Parathyroid adenoma (tissue), 2 donors: ENCODE results near the gene IGLON5.

Experiments used
- H2AFZ ChIP-seq: fragments of 300-600 bp; sonication (generic); one replicate; pipeline ENCODE4 v1.7.0; 2017; ENCODE audit warnings: antibody characterized with exemption, mild to moderate bottlenecking
- H3K27ac ChIP-seq: fragments of 300-600 bp; sonication (generic); one replicate; pipeline ENCODE4 v1.7.0; 2017
- H3K27me3 ChIP-seq: fragments of 300-600 bp; sonication (generic); one replicate; pipeline ENCODE4 v1.7.0; 2017; ENCODE audit warnings: low read length; ENCODE audit not compliant: control insufficient read depth, insufficient read depth
- H3K36me3 ChIP-seq: fragments of 300-600 bp; sonication (generic); one replicate; pipeline ENCODE4 v1.7.0; 2017; ENCODE audit warnings: low read length; ENCODE audit not compliant: control insufficient read depth, insufficient read depth
- H3K4me1 ChIP-seq: fragments of 300-600 bp; sonication (generic); one replicate; pipeline ENCODE4 v1.7.0; 2017; ENCODE audit warnings: control low read depth
- H3K4me2 ChIP-seq: fragments of 300-600 bp; sonication (generic); one replicate; pipeline ENCODE4 v1.7.0; 2017; ENCODE audit warnings: low read length
- H3K4me3 ChIP-seq: fragments of 300-600 bp; sonication (generic); one replicate; pipeline ENCODE4 v1.7.0; 2017; ENCODE audit warnings: low read depth, low read length
- H3K79me2 ChIP-seq: fragments of 300-600 bp; sonication (generic); one replicate; pipeline ENCODE4 v1.7.0; 2017; ENCODE audit warnings: control low read depth
- H3K9ac ChIP-seq: fragments of 300-600 bp; sonication (generic); one replicate; pipeline ENCODE4 v1.7.0; 2017; ENCODE audit warnings: mild to moderate bottlenecking
- H3K9me3 ChIP-seq: fragments of 300-600 bp; sonication (generic); one replicate; pipeline ENCODE4 v1.7.0; 2017; ENCODE audit warnings: low read length; ENCODE audit not compliant: control insufficient read depth
- TF ChIP-seq, protein P1 (sequence below): fragments of 300-600 bp; sonication (generic); IDR thresholded peaks from one replicate; pipeline ENCODE4 v1.7.0; 2017; ENCODE audit warnings: antibody characterized with exemption, mild to moderate bottlenecking
- donor health status: primary hyperparathyroidism.

Gene IGLON5

GRCh38 chr19:51364200-51365106 is 53.0 kb downstream of the IGLON5 start:
- H3K9ac ChIP-seq = no peak overlapping the region
- no peaks in the 10 kb centered on the region for H3K36me3 ChIP-seq
- H3K27ac ChIP-seq = no peak overlapping the region
- no peak overlapping the region for H2AFZ ChIP-seq
- peaks cover 10% of the 10 kb centered on the region for H3K4me1 ChIP-seq
- H3K4me2 ChIP-seq = no peak overlapping the region
- H3K27me3 ChIP-seq = no peaks in the 10 kb centered on the region
- TF ChIP-seq, protein P1, sequence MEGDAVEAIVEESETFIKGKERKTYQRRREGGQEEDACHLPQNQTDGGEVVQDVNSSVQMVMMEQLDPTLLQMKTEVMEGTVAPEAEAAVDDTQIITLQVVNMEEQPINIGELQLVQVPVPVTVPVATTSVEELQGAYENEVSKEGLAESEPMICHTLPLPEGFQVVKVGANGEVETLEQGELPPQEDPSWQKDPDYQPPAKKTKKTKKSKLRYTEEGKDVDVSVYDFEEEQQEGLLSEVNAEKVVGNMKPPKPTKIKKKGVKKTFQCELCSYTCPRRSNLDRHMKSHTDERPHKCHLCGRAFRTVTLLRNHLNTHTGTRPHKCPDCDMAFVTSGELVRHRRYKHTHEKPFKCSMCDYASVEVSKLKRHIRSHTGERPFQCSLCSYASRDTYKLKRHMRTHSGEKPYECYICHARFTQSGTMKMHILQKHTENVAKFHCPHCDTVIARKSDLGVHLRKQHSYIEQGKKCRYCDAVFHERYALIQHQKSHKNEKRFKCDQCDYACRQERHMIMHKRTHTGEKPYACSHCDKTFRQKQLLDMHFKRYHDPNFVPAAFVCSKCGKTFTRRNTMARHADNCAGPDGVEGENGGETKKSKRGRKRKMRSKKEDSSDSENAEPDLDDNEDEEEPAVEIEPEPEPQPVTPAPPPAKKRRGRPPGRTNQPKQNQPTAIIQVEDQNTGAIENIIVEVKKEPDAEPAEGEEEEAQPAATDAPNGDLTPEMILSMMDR = no peak
- H3K4me3 ChIP-seq = no peak overlapping the region
- peaks cover 22% of the 10 kb centered on the region for H3K79me2 ChIP-seq
- no peaks in the 10 kb centered on the region for H3K9me3 ChIP-seq

DNA sequence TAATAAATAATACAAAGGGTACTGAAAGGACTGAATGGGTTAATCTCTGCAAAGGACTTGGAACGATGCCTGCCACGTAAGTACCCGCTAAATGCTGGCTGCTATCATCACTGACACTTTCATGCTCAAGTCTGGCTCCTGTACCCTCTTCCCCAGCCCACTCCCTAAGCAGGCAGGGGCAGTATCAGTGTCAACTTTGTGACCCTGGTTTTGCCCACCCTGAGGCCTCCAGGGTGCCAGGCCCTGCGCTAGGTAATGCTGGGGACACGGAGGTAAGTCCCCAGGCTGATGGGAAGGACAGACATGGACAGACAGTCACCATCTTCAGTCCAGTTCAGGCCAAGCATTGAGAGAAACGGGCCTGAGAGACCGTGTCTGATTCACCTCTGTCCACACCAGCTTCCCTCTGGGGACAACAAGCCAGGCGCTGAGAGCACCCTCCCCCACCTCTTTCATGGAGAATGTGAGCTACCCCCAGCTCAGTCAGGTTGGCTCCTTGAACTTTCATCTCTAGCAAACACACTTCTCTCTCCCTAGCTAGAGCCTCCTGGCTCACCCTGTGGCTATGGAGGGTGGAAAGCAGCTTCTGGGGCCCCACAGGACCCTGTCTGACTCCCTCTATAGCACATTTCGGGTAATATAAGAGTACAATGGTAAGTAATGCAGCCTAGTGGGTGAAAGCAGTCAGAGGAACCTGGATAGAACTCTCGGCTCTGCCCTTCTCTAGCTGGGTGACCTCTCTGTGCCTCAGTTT is 53.9 kb downstream of the IGLON5 start:
- Histone ChIP-seq H3K79me2 (peaks cover 22% of the 10 kb centered on the region), H2AFZ (peak overlapping the region; percentile 100), H3K4me3 (peak overlapping the region; percentile 97), H3K9ac (peak overlapping the region; percentile 58), H3K9me3 (no peaks in the 10 kb centered on the region), H3K4me1 (peaks cover 10% of the 10 kb centered on the region), H3K4me2 (peak overlapping the region; percentile 99), H3K36me3 (no peaks in the 10 kb centered on the region), H3K27ac (peak overlapping the region; percentile 98), H3K27me3 (no peaks in the 10 kb centered on the region)
- TF ChIP-seq, protein P1 = no peak

DNA sequence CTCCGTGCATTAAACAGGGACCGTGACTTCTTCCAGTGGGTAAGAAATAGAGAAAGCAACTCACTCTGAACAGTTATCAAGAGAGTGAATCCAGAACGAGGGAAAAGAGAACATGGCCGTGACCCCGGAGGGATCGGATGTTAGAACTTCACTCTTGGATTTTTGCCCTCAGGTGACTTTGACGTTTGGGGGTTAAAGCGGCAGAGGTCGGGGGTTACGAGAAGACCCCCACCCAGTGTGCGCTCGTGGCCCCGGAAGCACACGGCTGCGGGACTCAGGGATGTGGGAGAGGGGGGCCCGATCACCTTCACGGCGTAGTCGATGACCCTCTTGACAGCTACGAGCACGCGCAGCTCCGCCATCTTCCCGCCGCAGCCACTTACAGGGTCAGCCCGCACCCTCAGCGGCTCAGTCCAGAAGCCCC is 54.5 kb downstream of the IGLON5 start, which contains the start of gene ETFB:
Gene ETFB (minus strand): TSS at position 424 of the 424 bp plus-strand sequence. CDS start 62 bp downstream, at position 362.
- Histone ChIP-seq H3K79me2 (peaks cover 20% of the 10 kb centered on the region), H3K9me3 (no peaks in the 10 kb centered on the region), H3K27ac (peak within 1 kb of the TSS; percentile 98), H2AFZ (peak within 1 kb of the TSS; percentile 100), H3K36me3 (no peaks in the 10 kb centered on the region), H3K9ac (peak within 1 kb of the TSS; percentile 95), H3K4me2 (peak within 1 kb of the TSS; percentile 100), H3K4me3 (peak within 1 kb of the TSS; percentile 97), H3K27me3 (no peaks in the 10 kb centered on the region), H3K4me1 (peaks cover 10% of the 10 kb centered on the region)
- TF ChIP-seq, protein P1 = no peak

GRCh38 chr19:51366389-51367254 is 55.2 kb downstream of the IGLON5 start:
- H2AFZ ChIP-seq = peak overlapping the region; percentile 100
- H3K4me1 ChIP-seq = peaks cover 10% of the 10 kb centered on the region
- TF ChIP-seq, protein P1 = no peak
- peak overlapping the region; percentile 98 for H3K27ac ChIP-seq
- peak overlapping the region; percentile 100 for H3K4me2 ChIP-seq
- peak overlapping the region; percentile 95 for H3K9ac ChIP-seq
- no peaks in the 10 kb centered on the region for H3K36me3 ChIP-seq
- H3K9me3 ChIP-seq = no peaks in the 10 kb centered on the region
- peaks cover 15% of the 10 kb centered on the region for H3K79me2 ChIP-seq
- H3K27me3 ChIP-seq = no peaks in the 10 kb centered on the region
- peak overlapping the region; percentile 97 for H3K4me3 ChIP-seq
